IMR-90 (cell line): ENCODE results near the gene TENT5A. TPM values are rescaled to one million over a fixed set of nuclear protein-coding genes. Genes with fewer than 3 reads are reported as not detected.
A peak's percentile ranks its signal among the peaks of the same experiment; 100 is the strongest.

Experiments
- ATAC-seq: fragments of 200-7000 bp; cut with Tn5 transposase; 2 replicates; pipeline ENCODE4 v1.9.1; 2020; ENCODE audit warnings: low read depth, mild to moderate bottlenecking, moderate library complexity
- BruUV-seq: library from RNA; stranded (reverse); fragments of 400-500 nt; replicated peaks from 2 replicates; lab custom pipeline; 2021; lab: Mats Ljungman, UMichigan
- CTCF ChIA-PET: fragments of 300-600 bp; formaldehyde crosslinking; extraction: SDS; loops from one replicate; lab custom pipeline; 2021; ENCODE audit warnings: antibody characterized with exemption; lab: Yijun Ruan, JAX
- POLR2A ChIA-PET: fragments of 300-600 bp; sonication (Branson Sonifier 250); formaldehyde crosslinking; loops from one replicate; lab custom pipeline; 2022; ENCODE audit warnings: antibody characterized with exemption; ENCODE audit not compliant: unreplicated experiment; lab: Charles Lee
- DNase-seq: peaks from one replicate; pipeline ENCODE4 v3.0.0; 2013
- H2AFZ ChIP-seq: replicated peaks from 2 replicates; pipeline ENCODE3; 2013; ENCODE audit warnings: low read length, mild to moderate bottlenecking; ENCODE audit not compliant: poor library complexity
- H2AK5ac ChIP-seq: 2 replicates; pipeline ENCODE4 v1.6.1; 2013; ENCODE audit warnings: low read depth, low read length, inconsistent platforms
- H2AK9ac ChIP-seq: replicated peaks from 2 replicates; pipeline ENCODE3; 2013; ENCODE audit warnings: mild to moderate bottlenecking, low read depth, low read length, moderate library complexity; ENCODE audit not compliant: poor library complexity
- H2BK120ac ChIP-seq: 2 replicates; pipeline ENCODE4 v1.6.1; 2013; ENCODE audit warnings: low read depth, low read length, inconsistent platforms
- H2BK15ac ChIP-seq: 3 replicates; pipeline ENCODE4 v1.6.1; 2013; ENCODE audit warnings: low read depth, low read length, inconsistent platforms
- H2BK20ac ChIP-seq: 2 replicates; pipeline ENCODE4 v1.6.1; 2013; ENCODE audit warnings: low read depth, mild to moderate bottlenecking, inconsistent platforms, low read length, moderate library complexity
- H2BK5ac ChIP-seq: 2 replicates; pipeline ENCODE4 v1.6.1; 2013; ENCODE audit warnings: mild to moderate bottlenecking, low read depth, low read length, inconsistent platforms; ENCODE audit not compliant: poor library complexity, severe bottlenecking
- H3K14ac ChIP-seq: replicated peaks from 2 replicates; pipeline ENCODE4 v1.6.1; 2013; ENCODE audit warnings: low read depth, low read length, inconsistent platforms
- H3K18ac ChIP-seq: 2 replicates; pipeline ENCODE4 v1.6.1; 2013; ENCODE audit warnings: low read depth, low read length, control low read depth
- H3K23ac ChIP-seq: 2 replicates; pipeline ENCODE4 v1.6.1; 2013; ENCODE audit warnings: low read depth, low read length, inconsistent platforms
- H3K27ac ChIP-seq: 2 replicates; pipeline ENCODE4 v1.5.1; 2013; ENCODE audit warnings: mild to moderate bottlenecking, control low read depth, low read length; ENCODE audit not compliant: insufficient read depth
- H3K27me3 ChIP-seq: 2 replicates; pipeline ENCODE4 v1.6.1; 2013; ENCODE audit warnings: low read length; ENCODE audit not compliant: control insufficient read depth, insufficient read depth
- H3K36me3 ChIP-seq: 2 replicates; pipeline ENCODE4 v1.6.1; 2013; ENCODE audit warnings: low read length, mixed read lengths; ENCODE audit not compliant: control insufficient read depth, insufficient read depth
- H3K4ac ChIP-seq: 2 replicates; pipeline ENCODE4 v1.6.1; 2013; ENCODE audit warnings: low read depth, low read length, inconsistent platforms
- H3K4me1 ChIP-seq: 2 replicates; pipeline ENCODE4 v1.6.1; 2013; ENCODE audit warnings: low read length, mixed read lengths; ENCODE audit not compliant: control insufficient read depth, insufficient read depth
- H3K4me2 ChIP-seq: 2 replicates; pipeline ENCODE4 v1.6.1; 2013; ENCODE audit warnings: low read depth, mild to moderate bottlenecking, control low read depth, low read length, moderate library complexity
- H3K4me3 ChIP-seq: 2 replicates; pipeline ENCODE4 v1.5.1; 2013; ENCODE audit warnings: low read depth, mild to moderate bottlenecking, control low read depth, low read length, moderate library complexity; ENCODE audit not compliant: insufficient read depth
- H3K56ac ChIP-seq: 2 replicates; pipeline ENCODE4 v1.6.1; 2013; ENCODE audit warnings: low read length, inconsistent platforms; ENCODE audit not compliant: insufficient read depth; ENCODE audit errors: extremely low read depth
- H3K79me1 ChIP-seq, 2 experiments: 2 replicates each; pipeline ENCODE4 v1.6.1; 2013; ENCODE audit warnings: low read length in 2 of 2, inconsistent platforms in 1 of 2, low read depth in 1 of 2
- H3K9ac ChIP-seq: 2 replicates; pipeline ENCODE4 v1.6.1; 2013; ENCODE audit warnings: low read depth, low read length, control low read depth
- H3K9me1 ChIP-seq: 2 replicates; pipeline ENCODE4 v1.6.1; 2013; ENCODE audit warnings: low read length, inconsistent platforms; ENCODE audit not compliant: insufficient read depth
- H3K9me3 ChIP-seq: 2 replicates; pipeline ENCODE4 v1.6.1; 2013; ENCODE audit warnings: low read length; ENCODE audit not compliant: control insufficient read depth, insufficient read depth
- H4K20me1 ChIP-seq: 2 replicates; pipeline ENCODE4 v1.6.1; 2013; ENCODE audit warnings: low read length, inconsistent platforms; ENCODE audit not compliant: insufficient read depth
- H4K5ac ChIP-seq: 2 replicates; pipeline ENCODE4 v1.6.1; 2013; ENCODE audit warnings: mild to moderate bottlenecking, low read depth, low read length, control low read depth
- H4K8ac ChIP-seq, 2 experiments: 2 replicates each; pipeline ENCODE4 v1.6.1; 2013; ENCODE audit warnings: low read depth in 2 of 2, low read length in 2 of 2, control low read depth in 1 of 2, inconsistent platforms in 1 of 2
- H4K91ac ChIP-seq: 2 replicates; pipeline ENCODE4 v1.6.1; 2013; ENCODE audit warnings: low read depth, low read length, inconsistent platforms; ENCODE audit not compliant: insufficient read depth
- FOS ChIP-seq: fragments of 150-350 bp; IDR thresholded peaks from 2 replicates; pipeline ENCODE4 v1.6.1; 2016; ENCODE audit warnings: low read depth, low read length
- dilution Hi-C: fragments of 300-500 bp; cut with HindIII; formaldehyde crosslinking; loops from one replicate; pipeline ENCODE4 v1.14.3; 2018; ENCODE audit warnings: low sequenced_read_pairs; ENCODE audit not compliant: unreplicated experiment
- in situ Hi-C: fragments of 300-500 bp; cut with MboI; formaldehyde crosslinking; loops from 3 replicates; pipeline ENCODE4 v1.14.3; 2019; ENCODE audit warnings: low sequenced_read_pairs, inconsistent platforms, mixed read lengths
- intact Hi-C: fragments of 100-400 bp; cut with micrococcal nuclease; formaldehyde crosslinking; loops from 2 replicates; pipeline ENCODE4 v1.10.0; 2022
- polyA plus RNA-seq, 3 experiments: library from polyadenylated mRNA; depleted of rRNA; stranded (reverse); fragments of >200 nt; gene quantifications; 2 replicates each; pipeline ENCODE4 v1.2.3, GENCODE V29; 2012; ENCODE audit warnings: low replicate concordance in 1 of 3
- total RNA-seq: library from RNA; depleted of rRNA; stranded (reverse); fragments of >200 nt; gene quantifications from 2 replicates; pipeline ENCODE4 v1.2.3, GENCODE V29; 2012

Gene TENT5A
- total and polyA plus RNA-seq, 2 of the 4 experiments (the other 2 are of a cell fraction), result 3.5 to 10.8 TPM

DNA sequence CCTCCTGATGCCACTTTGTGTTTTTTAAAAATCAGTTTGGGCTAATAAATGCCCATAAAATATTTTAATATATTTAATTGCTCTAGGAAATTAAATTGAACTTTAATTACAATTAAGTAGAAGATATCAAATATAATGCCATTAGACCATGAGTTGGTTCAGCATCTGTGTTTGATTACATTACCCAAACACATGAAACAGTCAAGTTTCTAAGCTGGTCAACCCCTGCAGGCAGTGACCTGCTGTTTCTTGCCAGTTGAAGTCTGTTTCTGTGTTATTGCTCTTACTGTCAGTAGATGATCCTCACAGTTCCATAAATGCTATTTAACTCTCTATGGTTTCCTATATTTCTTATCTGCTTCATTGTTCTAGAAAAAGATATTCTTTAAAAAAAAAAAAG lies 9.7 kb upstream of the TENT5A start:
- in situ Hi-C loops (loop anchor here (25.0 kb wide), 1 partner anchor 1625 kb away; no protein-coding TSS in a partner anchor), dilution Hi-C loops (no loop called here), intact Hi-C loops (loop anchor here (10.0 kb wide), 1 partner anchor 133 kb away; no protein-coding TSS in a partner anchor)
- H3K9ac ChIP-seq, result no peak overlapping the region
- no peaks in the 10 kb centered on the region for H3K79me1 ChIP-seq
- no peak overlapping the region for H4K91ac ChIP-seq
- no peak overlapping the region for H4K5ac ChIP-seq
- H2BK5ac ChIP-seq, result no peak overlapping the region
- H3K18ac ChIP-seq, result peak overlapping the region; percentile 85; the same call in 1 of the 2 replicates
- BruUV-seq, result no TSS peak
- DNase-seq (peak; percentile 37), ATAC-seq (no peak)
- H3K4me1 ChIP-seq, result peaks cover 13% of the 10 kb centered on the region
- H4K8ac ChIP-seq, result no peak overlapping the region
- no peak overlapping the region for H3K4ac ChIP-seq
- H3K23ac ChIP-seq, result no peak overlapping the region
- peak overlapping the region; percentile 85; the same call in 1 of the 3 replicates for H2BK15ac ChIP-seq
- H2AK9ac ChIP-seq, result no peak overlapping the region
- ChIA-PET CTCF (no interaction called here), POLR2A (no interaction called here)
- H3K9me3 ChIP-seq, result no peaks in the 10 kb centered on the region
- no peaks in the 10 kb centered on the region for H3K27me3 ChIP-seq
- no peaks in the 10 kb centered on the region for H3K36me3 ChIP-seq
- peak overlapping the region; percentile 84; the same call in 1 of the 2 replicates for H2AK5ac ChIP-seq
- H3K9me1 ChIP-seq, result no peaks in the 10 kb centered on the region
- no peak overlapping the region for H2BK120ac ChIP-seq
- no peak for TF ChIP-seq FOS
- peak overlapping the region; percentile 42; the same call in 1 of the 2 replicates for H2BK20ac ChIP-seq
- H3K56ac ChIP-seq, result no peak overlapping the region
- H4K20me1 ChIP-seq, result no peaks in the 10 kb centered on the region
- H3K4me3 ChIP-seq, result no peak overlapping the region
- no peak overlapping the region for H3K27ac ChIP-seq
- H2AFZ ChIP-seq, result no peak overlapping the region
- no peak overlapping the region for H3K14ac ChIP-seq
- no peak overlapping the region; the same call in 1 of the 2 replicates for H3K4me2 ChIP-seq
